SK-N-MC (cell line): ENCODE measurements around the gene ARHGAP30.

Experiments
- EZH2 ChIP-seq: fragments of 200-600 bp; sonication (generic); IDR thresholded peaks from one replicate; pipeline ENCODE4 v1.6.1; 2017; ENCODE audit warnings: antibody characterized with exemption
- POLR2AphosphoS5 ChIP-seq: IDR thresholded peaks from 2 replicates; pipeline ENCODE4 v1.6.1; 2012; ENCODE audit warnings: mild to moderate bottlenecking, low read depth, low read length, borderline replicate concordance

GRCh38 chr1:161044535-161044907 is 25.2 kb downstream of the ARHGAP30 start:
- no peak for TF ChIP-seq EZH2
- TF ChIP-seq POLR2AphosphoS5: no peak
